Fibroblast of skin of right biceps (primary cell): ENCODE measurements around the gene DPP10.
"Not testable (repeated sequence)": the region's sequence is repeated elsewhere in the genome, so short reads cannot be mapped to it uniquely, and the experiment has no call there.

Experiments used
- DNase-seq: peaks from one replicate; pipeline ENCODE4 v3.0.0-alpha.2; 2013

DPP10 gene

DNA sequence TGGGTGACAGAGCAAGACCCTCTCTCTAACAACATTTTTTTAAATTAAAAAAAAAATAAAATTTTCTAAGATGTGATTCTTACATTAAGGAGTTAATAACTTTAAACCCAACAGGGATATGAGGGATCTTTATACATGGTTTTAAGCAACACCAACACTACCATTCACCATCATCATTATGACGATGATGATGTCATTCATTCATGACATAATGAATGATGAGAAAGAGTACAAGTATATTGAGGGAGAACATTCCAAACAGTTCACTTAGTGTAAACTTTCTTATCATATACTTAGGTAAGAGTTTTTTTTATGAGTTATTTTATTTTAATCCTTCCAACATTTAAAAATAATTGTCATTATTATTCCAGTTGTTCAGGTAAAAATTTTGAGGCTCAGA, 863.3 kb downstream of the DPP10 start:
- no peak for DNase-seq

DNA sequence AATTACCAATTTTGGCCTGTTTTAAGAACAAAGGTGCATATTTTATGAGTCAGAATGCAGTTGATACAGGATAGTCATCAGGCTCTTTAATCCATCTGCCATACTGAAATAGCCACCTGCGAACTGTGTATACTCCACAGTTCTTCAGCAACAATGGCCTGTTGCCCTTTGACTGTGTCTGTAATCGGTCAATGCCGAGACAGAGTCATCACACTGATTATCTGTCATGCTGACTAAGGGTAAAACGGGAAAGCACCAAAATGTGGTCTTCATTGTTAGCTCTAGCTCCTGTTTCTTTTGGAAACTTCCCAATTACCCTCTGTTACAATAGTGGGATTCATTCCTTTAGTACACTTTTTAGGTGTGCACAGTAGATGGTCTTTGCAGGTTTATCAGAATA, 871.7 kb downstream of the DPP10 start:
- DNase-seq: no peak

DNA sequence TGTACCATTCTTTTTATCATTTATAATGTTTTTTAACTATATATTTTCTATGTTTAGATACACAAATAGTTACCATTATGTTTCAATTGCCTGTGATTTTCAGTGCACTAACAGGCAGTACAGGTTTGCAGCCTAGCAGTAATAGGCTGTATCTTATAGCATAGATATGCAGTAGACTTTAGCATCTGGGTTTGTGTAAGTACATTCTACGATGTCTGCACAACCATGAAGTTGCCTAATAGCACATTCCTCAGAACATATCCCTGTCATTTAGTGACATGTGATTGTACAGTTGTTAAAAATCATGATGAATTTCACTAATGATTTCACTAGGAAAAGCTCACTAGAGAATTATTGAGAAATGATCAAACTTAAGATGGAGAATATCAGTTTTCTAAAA, 884.6 kb downstream of the DPP10 start:
- no peak for DNase-seq

DNA sequence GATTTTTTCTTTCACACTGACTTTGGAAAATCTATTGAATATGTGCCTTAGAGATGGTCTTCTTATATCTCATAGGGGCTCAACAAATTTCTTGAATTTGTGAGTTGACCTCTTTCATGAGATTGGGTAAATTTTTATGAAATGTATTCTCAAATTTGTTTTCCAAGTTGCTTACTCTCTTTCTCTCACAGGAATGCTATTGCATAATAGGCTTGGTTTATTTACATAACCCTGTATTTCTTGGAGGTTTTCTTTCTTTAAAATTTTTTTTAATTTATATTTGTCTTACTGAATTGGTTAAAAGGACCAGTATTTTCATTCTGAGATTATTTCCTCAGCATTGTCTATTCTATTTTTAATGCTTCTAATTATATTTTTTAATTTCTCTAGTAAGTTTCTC, 917.1 kb downstream of the DPP10 start:
- DNase-seq: no peak

DNA sequence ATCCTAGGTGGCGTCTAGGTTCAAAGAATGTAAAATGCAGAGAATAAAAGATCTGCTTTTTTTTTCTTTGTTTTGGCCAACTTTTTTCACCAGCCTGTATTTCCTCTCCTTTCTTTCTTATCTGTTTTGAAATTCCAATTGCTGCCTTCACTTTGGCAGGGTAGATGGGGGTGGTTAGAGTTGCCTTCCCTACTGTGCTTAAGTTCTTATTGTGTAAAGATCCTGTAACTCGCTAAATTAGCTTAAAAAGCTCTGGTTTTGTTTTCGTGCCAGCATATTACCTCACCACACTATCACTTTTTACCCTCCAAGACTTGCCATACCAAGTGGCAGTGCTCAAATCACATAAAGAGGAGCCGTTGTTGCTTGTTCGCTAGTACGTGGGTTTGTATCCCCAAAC, 921.7 kb downstream of the DPP10 start:
- no peak for DNase-seq

DNA sequence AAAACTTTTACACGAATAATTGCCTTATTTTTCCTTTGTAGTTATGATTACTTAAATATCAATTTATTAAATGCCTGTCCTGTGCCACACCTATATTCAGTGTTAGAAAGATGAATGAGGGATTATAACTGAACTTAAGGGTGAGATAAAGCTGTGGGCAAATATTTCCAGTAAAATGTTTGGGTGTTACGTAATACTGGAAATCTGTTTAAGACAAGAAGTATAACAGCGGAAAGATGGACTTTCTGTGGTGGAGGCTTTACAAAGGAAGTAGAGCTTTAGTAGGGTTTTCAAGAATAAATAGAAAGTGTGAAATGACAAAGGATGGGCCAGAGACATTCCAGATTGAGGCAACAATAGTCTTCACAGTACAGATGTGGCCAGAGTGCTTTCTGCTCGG, 927.0 kb downstream of the DPP10 start:
- no peak for DNase-seq

DNA sequence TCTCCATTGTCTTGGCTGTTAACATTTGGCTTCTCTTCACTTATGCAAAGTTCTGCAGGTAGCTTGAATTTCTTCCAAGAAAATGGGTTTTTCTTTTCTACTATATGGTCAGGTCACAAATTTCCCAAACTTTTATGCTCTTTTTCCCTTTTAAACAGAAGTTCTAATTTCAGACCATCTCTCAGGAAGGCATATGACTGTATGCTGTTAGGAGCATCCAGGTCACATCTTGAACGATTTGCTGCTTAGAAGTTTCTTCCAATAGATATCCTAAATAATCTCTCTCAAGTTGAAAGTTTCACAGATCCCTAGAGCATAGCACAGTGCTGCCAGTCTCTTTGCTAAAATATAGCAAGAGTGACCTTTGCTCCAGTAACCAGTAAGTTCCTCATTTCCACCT, 932.5 kb downstream of the DPP10 start:
- no peak for DNase-seq

DNA sequence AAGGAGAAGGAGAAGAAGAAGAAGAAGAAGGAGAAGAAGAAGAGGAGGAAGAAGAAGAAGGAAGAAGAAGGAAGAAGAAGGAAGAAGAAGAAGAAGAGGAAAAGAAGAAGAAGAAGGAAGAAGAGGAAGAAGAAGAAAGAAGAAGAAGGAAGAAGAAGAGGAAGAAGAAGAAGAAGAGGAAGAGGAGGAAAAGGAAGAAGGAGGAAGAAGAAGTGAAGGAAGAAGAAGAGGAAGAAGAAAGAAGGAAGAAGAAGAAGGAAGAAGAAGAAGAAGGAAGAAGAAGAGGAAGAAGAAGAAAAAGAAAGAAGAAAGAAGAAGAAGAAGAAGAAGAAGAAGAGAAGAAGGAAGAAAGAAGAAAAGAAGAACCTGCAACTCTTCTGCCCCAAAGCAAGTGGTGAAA, 942.0 kb downstream of the DPP10 start:
- no peak for DNase-seq

DNA sequence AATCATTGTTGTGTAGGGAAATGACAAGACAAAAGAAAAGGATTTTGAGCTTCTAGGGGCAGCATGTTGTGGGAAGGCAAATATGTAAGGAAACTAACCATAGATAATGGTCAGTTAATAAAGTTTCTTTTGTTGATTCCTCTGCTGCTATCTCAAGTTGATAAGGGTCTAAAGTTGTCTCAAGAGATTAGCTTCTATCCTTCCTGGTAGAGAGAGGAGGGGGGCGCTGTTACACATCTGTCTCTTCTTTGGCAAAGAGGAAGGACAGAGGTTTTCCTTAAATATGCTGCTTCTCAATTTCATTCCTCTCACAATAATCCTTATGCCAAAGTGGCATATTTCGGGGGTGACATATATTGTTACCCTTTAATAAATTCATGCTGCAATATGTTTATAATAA, 944.0 kb downstream of the DPP10 start:
- no peak for DNase-seq

DNA sequence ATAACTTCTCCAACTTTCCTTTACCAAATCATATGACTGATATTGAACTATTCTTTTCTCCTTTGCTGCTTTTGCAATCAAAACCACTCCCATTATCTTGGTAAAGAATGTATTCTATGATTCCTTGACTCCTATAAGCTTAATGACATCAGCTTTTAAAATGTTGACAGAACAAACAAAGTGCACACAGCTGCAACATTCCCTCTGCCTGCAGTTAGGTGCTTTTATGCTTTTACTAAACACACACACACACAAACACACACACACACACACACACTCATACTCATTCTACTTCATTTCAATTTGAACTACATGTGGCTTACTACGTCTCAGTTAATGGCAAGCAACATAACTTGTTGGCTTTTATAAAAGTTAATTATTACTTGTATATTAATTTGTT, 946.6 kb downstream of the DPP10 start:
- DNase-seq: no peak

DNA sequence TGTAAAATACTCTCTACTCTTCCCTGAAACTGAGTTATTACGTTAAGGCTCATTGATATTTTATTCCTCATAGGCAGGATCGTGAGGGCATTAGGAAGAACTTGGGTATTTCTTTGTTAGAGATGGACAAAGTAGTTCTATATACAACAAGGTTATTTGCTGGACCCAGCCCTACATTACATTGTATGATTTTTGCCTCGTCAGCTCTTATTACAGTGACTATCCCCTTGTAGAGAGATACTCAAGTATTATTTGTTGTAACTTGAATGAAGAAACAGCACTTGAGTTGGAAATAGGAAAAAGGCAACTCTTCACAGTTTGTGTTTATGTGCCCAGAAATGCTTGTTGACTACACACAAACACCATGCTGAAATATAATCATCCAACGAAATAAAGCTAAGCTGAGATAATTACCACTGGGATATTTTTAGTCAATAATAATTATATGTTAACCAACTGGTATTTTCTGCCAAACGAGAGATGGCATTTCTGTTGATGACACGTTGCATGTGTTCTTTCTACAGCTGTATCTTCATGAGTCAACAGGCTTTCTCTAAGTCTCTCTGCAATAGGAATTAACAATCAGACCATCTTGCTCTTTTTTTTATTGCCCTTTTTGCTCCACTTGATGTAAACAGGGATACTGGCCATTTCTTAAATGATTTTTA, 947.6 kb downstream of the DPP10 start:
- DNase-seq: no peak

DNA sequence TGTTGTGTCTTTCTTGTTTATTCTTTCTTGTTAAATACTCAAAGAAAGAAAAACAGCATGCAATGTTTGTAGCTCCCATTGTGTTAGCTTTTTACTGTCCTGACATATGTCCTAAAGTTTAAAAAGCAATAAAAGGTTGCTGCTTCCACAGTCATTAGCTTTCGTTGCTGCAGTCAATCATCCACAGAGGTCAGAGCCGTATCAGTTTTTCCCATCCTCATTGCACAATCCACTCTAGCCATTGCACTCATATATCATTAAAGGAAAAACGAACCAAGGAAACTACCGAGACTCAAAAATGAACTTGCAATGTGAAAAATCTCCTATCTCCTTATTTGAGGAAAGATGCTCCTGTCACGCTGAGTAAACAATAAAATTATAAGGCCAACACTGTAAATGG, 954.1 kb downstream of the DPP10 start:
- no peak for DNase-seq

DNA sequence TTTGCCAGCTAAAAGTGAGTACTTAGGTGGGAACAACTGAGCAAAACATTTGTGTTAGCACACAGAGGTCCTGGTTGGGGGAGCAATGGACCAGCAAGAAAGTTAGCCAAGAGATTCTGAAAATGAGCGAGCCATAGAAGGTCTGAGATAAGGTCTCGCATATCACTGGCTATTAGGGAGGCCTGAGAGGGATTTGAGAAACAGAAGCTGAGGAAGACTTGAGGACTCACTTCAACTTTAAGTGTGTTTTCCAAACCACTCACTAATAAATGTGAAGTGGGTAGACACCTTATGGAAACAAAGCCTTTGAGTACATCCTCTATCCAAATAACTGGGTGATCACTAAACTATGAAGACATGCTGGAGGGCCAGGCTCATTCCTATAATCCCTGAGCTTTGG, 958.5 kb downstream of the DPP10 start:
- no peak for DNase-seq

DNA sequence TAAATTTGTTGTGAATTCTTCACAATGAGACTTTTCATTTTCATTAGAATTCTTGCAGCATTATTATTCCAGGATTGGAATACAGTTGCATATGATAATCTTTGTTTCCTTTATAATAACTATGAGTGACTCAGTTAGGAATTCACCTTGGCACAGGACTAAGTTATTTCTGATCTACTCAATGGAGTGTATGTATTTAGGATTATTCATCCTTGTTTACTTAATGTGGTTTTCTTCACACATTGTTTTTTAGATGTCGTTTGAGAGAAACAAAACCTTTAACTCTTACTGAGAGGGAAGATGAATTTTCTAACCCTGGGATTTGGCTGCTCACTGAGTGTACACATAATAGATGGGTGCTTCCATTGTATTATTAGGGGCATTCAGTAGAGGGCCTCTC, 970.1 kb downstream of the DPP10 start:
- no peak for DNase-seq

DNA sequence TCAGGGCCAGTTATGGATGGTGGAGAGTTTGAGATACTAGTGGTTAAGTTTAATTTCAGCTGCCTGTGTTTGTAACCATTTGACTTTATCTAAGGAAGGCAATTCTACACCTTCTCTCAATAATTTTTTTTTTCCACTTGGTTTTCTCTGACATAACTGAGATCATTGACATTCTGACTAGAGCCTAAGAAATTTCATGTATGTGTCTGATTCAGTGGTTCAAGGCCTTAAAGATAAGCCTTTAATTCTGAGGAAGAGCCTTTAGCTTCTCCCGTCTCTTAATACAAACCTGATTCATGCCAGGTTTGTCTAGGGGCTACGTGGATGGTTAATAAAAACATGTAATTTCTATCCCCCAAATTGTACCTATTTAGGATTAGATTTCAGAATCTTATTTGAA, 971.4 kb downstream of the DPP10 start:
- no peak for DNase-seq

DNA sequence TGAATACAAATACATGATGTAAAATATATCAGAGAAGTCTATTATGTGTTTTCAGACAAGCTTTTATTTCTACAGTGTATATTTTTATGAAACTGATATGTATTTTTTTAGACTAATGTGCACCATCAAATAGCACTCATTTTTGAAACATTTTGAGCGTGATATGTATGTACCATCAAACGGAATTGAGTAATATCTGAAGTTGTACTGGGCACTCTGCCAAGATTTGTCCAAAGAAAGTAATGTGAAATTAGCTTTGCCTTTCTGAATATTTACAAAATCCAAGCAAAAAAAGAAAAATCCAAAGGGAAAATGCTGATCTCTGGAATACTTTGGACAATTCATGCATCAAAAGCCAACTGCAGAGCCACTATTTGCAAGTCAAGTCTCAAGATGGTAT, 972.0 kb downstream of the DPP10 start:
- no peak for DNase-seq

DNA sequence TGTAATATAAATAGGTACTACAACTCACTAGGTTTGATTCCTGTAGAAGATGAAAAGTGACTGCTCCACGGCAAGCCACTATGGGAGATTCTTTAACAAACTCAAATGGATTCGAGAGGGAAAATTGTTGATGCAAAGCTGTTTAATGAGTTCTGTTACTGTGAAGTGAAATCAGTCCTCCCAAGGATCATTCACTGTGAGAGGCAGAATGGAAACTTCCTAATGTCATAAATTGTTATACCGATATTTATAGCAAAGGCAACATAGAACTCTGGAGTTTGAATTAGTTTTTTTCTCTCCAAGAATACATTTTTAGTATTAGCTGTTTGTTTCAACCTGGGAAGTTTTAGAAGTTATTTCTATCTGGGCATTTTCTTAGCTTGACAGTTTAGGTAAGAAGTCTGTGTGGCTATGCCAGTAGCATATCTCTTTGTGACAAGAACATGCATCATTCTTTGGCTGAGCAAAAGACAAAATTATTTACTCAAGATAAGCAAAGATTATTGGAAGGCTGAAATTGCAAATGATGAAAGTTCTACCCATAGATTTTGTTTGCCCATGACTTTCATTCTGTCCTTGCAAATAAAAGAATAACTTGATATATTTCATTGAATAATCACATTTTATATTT, 979.7 kb downstream of the DPP10 start:
- no peak for DNase-seq

DNA sequence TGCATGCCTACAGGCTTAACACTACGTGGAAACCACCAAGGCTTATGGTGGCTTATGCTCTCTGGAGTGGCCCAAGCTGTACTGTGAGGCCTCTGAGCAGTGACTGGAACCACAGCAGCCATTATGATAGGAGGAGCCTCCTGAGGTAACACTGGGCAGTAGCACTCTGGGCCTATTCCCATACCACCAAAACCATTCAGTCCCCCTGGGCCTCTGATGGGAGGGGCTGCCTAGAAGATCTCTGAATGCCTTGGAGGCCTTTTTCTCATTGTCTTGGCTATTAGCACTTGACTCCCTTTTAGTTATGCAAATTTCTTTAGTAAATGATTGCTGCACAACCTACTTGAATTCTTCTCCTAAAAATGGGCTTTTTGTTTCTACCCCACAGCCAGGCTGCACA, 985.0 kb downstream of the DPP10 start:
- DNase-seq: no peak

DNA sequence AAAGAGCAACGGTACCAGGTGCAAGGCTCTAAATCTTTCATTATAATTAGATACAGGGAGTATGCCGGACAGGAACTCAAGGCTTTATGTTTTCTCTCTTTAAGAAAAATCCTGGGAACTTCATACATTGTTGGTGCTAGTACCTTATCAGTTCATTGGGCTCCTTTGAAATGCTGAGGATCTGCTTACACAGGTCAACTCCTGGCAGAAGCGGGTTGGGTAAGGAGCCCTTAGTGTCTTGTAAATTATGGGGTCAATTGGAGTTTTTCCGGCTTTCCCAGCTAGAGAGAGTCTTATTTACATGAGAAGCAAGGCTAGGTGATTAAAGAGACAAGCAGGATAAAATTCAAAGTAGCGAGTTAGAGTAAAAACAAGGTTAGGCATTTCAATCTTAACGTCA, 998.3 kb downstream of the DPP10 start:
- not testable (repeated sequence) for DNase-seq

DNA sequence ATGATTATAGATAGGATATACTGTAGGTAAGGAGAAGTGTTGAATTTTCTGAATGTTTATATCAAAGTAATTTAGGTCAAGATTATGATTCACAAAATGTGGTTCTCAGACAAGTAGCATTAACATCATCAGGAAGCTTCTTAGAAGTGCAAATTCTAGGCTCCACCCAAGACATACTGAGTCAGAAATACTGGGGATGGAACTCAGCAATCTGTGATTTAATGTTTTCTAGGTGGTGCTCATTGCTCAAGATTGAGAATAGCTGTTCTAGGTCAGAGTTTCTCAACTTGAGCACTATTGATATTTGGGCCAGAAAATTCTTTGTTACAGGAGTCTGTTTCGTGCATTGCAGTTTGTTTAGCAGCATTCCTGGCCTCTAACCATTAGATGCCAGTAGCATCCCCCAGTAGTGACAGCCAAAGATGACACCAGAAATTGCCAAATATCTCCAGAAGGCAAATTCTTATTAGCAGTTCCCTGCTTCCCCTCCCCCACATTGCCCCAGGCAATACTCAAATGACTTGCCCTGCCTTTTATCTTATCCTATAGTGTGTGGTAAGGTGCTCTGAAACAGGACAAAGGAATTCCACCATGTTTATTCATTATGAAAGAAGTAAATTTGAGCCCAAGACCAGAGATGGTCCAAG, 1001.2 kb downstream of the DPP10 start:
- DNase-seq: no peak

DNA sequence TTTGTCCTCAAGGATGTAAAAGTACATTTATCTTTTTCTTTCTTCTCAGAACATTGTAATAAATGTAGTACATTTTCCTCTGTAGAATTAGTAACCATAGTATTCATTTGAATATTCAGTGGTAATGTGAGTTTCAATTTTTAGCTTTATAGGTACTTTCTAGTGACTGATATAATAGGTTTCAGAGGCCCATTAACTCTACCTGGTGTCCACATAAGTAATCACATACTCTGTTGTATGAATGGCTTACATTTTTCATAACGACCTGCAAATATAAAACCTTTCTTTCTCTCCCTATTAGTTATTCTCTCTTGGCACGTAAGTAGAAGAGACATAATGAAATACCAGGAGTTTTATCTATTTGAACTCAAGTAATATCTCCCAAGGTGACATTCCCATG, 1017.6 kb downstream of the DPP10 start:
- no peak for DNase-seq

DNA sequence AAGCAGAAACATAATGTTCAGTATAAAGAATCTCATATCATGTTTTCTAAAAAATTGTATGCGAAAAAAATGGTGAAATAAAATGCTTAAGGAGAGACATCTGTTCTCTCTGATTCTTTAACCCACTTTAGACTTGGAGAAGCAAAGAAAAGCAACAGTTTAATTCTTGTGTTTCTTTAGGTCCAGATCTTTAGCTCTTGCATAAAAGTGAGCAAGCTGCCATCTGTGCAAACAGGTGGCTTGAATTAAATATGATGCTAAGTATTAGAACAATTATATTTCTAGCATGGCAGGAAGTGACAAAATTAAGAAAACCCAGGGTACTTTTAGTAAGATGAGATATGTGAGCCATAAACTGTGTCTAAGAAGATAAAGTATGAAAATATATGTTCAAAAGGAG, 1038.3 kb downstream of the DPP10 start:
- DNase-seq: no peak

DNA sequence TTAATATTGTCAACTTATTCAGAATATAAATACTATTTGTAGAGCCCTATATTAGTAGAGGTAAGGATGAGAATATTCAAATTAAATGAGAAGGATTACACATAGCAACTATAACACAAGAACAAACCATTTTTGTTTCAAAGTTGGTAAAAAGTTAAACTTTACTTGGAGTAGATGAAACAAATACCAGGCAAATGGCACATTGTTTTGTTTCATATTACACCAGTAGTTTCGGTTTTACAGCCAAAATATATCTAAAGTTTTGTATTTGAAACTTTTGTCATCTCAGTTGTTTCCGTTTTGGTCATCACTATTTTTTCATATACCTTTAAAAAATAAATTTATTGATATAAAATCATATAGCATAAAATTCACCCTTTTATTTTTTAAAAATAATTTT, 1039.4 kb downstream of the DPP10 start:
- DNase-seq: no peak

DNA sequence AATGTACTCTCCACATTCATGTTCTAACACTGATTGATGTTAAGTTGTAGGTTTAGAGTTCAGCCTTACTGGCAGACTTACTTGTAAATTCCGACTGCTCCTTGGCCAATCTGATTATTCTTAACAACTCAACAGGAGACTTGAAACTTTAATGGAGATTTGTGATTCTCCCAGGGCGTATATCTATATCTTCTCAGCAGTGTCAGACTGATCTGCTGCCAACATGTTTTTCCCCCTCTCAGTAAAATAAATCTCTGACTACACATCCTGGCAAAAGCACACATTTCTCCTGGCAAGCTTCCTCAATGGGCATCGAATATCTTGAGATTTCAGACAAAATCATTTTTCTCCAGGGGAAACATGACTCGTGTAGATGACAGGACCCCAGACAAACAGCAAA, 1041.2 kb downstream of the DPP10 start:
- DNase-seq: no peak

DNA sequence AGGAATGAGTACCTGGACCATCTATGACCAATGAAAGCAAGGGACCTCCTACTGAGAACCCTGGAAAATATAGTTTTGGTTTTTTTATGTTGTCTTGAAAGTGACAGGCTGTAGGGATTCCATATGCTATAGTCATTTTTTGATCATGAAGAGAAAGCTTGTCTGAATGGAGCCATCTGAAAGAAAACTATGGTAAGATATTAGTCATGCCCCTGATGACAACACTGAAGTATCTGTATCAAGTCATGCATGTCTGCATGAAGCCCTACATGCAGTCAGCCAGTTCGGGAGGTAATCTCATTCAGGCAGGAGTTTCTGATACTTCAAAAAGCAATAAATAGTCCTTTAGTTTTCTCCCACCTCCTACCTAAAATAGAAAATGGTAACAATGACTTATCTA, 1042.0 kb downstream of the DPP10 start:
- DNase-seq: no peak
